ENCODE results near the gene FOXO1. TPM values are rescaled to one million over a fixed set of nuclear protein-coding genes. Genes with fewer than 3 reads are reported as not detected.

The FOXO1 gene
- total and polyA plus RNA-seq, 9 of the 15 experiments (the other 6 are each of a cell fraction or from before 2014, with no cell fraction given), result 0.04 to 0.73 (median 0.20) TPM

GRCh38 chr13:40660692-40661091 is 5.7 kb downstream of the FOXO1 start (continued):
- TF ChIP-seq ZNF197 (CRISPR knock-in tag; IDR thresholded peaks at IDR 0.05; ENCODE audit: low read depth) (no peak), PHF20 (IDR thresholded peaks at IDR 0.05; ENCODE audit: partially characterized antibody) (no peak)

GRCh38 chr13:40660141-40660664 is 6.2 kb downstream of the FOXO1 start:
- no peak for ATAC-seq
- no peak for TF ChIP-seq SETDB1 (IDR thresholded peaks at IDR 0.05; ENCODE audit: low read length)
- TF ChIP-seq HDGF (IDR thresholded peaks at IDR 0.05), result no peak
- no peak for TF ChIP-seq SMARCC2 (IDR thresholded peaks at IDR 0.05; ENCODE audit: low read depth)
- TF ChIP-seq NFYB (IDR thresholded peaks at IDR 0.05; ENCODE audit: extremely low read depth, insufficient read length), result no peak
- TF ChIP-seq FOXK1 (CRISPR knock-in tag; IDR thresholded peaks at IDR 0.05; ENCODE audit: borderline replicate concordance), result no peak
- TF ChIP-seq U2AF1 (optimal IDR thresholded peaks at IDR 0.05; ENCODE audit: low read depth, low read length), result no peak
- TF ChIP-seq ZNF316 (IDR thresholded peaks at IDR 0.05), result no peak
- TF ChIP-seq ZNF121 (CRISPR knock-in tag; conservative IDR thresholded peaks at IDR 0.05), result no peak
- TF ChIP-seq E2F1 (CRISPR knock-in tag; IDR thresholded peaks at IDR 0.05), result no peak
- TF ChIP-seq, protein P1, sequence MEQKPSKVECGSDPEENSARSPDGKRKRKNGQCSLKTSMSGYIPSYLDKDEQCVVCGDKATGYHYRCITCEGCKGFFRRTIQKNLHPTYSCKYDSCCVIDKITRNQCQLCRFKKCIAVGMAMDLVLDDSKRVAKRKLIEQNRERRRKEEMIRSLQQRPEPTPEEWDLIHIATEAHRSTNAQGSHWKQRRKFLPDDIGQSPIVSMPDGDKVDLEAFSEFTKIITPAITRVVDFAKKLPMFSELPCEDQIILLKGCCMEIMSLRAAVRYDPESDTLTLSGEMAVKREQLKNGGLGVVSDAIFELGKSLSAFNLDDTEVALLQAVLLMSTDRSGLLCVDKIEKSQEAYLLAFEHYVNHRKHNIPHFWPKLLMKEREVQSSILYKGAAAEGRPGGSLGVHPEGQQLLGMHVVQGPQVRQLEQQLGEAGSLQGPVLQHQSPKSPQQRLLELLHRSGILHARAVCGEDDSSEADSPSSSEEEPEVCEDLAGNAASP (IDR thresholded peaks at IDR 0.05), result no peak
- no peak for TF ChIP-seq HBP1 (CRISPR knock-in tag; IDR thresholded peaks at IDR 0.05)
- no peak for TF ChIP-seq CREB1 (IDR thresholded peaks at IDR 0.05)
- no peak for TF ChIP-seq CREB1 (CRISPR knock-in tag; IDR thresholded peaks at IDR 0.05)
- TF ChIP-seq ZNF143 (CRISPR knock-in tag; IDR thresholded peaks at IDR 0.05), result no peak
- no peak for TF ChIP-seq CTCF (IDR thresholded peaks at IDR 0.05 in 2 of 3, conservative IDR thresholded peaks at IDR 0.05 in 1 of 3; ENCODE audit: insufficient read depth in 2 of 3, low read depth in 1 of 3, low read length in 3 of 3)
- WGBS (ENCODE audit: insufficient coverage, low coverage, missing lambda C conversion rate), result 67% methylated on average over 4 of the region's 4 CpGs
- FAIRE-seq, result no peak
- Histone ChIP-seq H3K4me3 (no peak overlapping the region), H3K4me2 (ENCODE audit: insufficient read depth, low read length) (no peak overlapping the region), H3K4me1 (replicated peaks in 1 of 2; ENCODE audit: control insufficient read depth in 2 of 2, insufficient read depth in 2 of 2, low read length in 2 of 2) (peaks cover 0 to 13% of the 10 kb centered on the region in 2 experiments; a peak in 2 of 5 replicates), H3K9me1 (ENCODE audit: control insufficient read depth, insufficient read depth, low read length) (no peaks in the 10 kb centered on the region), H3K9me3 (replicated peaks; ENCODE audit: control insufficient read depth, insufficient read depth, low read depth, low read length) (no peaks in the 10 kb centered on the region; the same call in 1 of the 2 replicates), H3K79me2 (ENCODE audit: control insufficient read depth, insufficient read depth, low read length) (no peaks in the 10 kb centered on the region), H3K27ac (ENCODE audit: extremely low read depth, low read depth, low read length) (no peak overlapping the region), H4K20me1 (replicated peaks; ENCODE audit: control insufficient read depth, insufficient read depth, low read length) (no peaks in the 10 kb centered on the region), H3K27me3 (ENCODE audit: control insufficient read depth in 2 of 2, insufficient read depth in 2 of 2, low read length in 2 of 2) (peaks cover 0 to 8% of the 10 kb centered on the region in 2 experiments; a peak in 3 of 5 replicates), H3K9ac (ENCODE audit: insufficient read depth in 1 of 2, low read depth in 2 of 2, low read length in 2 of 2) (no peak overlapping the region), H2AFZ (ENCODE audit: low read depth, low read length) (no peak overlapping the region), H3K36me3 (ENCODE audit: control insufficient read depth, insufficient read depth, low read length) (no peaks in the 10 kb centered on the region)
- intact Hi-C loops (cut with micrococcal nuclease) (no loop called here), in situ Hi-C loops (cut with MboI) (no loop called here)
- DNase-seq (ENCODE audit: extremely low read depth in 1 of 4, low spot score in 3 of 4), result no peak
- BruUV-seq (replicated peaks), result no TSS peak
- POLR2A ChIA-PET, result interaction anchor here (0.6 kb wide), 1 partner anchor 65 kb away, joined by 3 read pairs; no protein-coding TSS in a partner anchor
- CTCF ChIA-PET (ENCODE audit: low intra/inter-chr PET ratio), result interaction anchor here (0.5 kb wide), 1 partner anchor 34 kb away, joined by 3 read pairs; no protein-coding TSS in a partner anchor
